GM21529 (cell line): ENCODE results near the gene HDAC5.
"Not testable (repeated sequence)": the region's sequence is repeated elsewhere in the genome, so short reads cannot be mapped to it uniquely, and the experiment has no call there.

ENCODE experiments used
- ATAC-seq: cut with Tn5 transposase; IDR thresholded peaks from one replicate; pipeline ENCODE4 v1.9.1; 2021; ENCODE audit not compliant: unreplicated experiment

Gene HDAC5

GRCh38 chr17:44112284-44113280 is 10.9 kb downstream of the HDAC5 start:
- ATAC-seq = no peak

GRCh38 chr17:44111777-44112176 is 11.7 kb downstream of the HDAC5 start:
- ATAC-seq = no peak

GRCh38 chr17:44110823-44111633 is 12.4 kb downstream of the HDAC5 start:
- peak; percentile 72 for ATAC-seq

DNA sequence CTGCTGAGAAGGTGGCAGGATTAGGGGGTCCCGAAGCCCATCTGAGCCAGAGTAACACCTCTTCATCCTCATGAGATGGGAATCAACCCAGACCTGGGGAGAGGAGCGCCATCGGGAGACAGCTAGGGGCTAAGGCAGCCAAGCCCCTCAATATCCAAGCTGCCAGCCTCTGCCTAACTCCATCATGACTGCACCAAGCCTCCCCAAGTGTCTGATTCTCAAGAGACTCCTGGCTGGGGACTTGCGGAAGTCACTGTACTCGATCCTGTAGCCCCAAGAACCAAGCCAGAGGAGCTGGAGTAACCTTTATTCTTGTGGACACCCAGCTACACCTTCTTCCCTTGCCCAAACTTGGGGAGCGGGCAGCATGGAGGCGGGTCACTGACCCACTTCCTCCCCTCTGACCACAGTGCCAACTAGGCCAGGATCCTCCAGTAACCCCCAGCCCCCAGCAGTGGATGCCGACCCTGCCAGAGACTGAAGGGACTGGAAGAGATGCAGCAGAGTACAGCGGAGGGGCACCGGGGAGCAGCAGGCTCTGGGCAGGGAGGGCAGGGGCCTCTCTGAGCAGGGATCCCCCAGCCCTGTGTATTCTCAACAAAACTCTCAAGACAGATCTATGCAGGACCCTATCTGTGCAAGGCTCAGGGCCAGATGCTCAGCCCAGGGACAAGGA is 13.3 kb downstream of the HDAC5 start:
- ATAC-seq = no peak

DNA sequence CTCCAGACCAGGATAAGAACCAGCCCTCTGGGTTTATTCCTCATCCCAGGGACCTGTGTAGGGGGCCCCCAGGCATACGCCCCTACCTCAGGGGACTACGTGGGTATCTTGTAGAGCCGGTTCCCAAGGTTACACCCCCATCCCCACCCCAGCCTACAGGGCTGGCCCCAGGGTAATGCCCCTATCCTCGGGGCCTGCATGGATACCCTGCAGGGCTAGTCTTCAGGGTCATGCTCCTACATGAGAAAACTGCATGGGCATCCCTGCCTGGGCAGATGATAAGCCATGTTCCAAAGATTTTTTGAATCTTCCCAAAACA is 14.2 kb downstream of the HDAC5 start:
- ATAC-seq = no peak

DNA sequence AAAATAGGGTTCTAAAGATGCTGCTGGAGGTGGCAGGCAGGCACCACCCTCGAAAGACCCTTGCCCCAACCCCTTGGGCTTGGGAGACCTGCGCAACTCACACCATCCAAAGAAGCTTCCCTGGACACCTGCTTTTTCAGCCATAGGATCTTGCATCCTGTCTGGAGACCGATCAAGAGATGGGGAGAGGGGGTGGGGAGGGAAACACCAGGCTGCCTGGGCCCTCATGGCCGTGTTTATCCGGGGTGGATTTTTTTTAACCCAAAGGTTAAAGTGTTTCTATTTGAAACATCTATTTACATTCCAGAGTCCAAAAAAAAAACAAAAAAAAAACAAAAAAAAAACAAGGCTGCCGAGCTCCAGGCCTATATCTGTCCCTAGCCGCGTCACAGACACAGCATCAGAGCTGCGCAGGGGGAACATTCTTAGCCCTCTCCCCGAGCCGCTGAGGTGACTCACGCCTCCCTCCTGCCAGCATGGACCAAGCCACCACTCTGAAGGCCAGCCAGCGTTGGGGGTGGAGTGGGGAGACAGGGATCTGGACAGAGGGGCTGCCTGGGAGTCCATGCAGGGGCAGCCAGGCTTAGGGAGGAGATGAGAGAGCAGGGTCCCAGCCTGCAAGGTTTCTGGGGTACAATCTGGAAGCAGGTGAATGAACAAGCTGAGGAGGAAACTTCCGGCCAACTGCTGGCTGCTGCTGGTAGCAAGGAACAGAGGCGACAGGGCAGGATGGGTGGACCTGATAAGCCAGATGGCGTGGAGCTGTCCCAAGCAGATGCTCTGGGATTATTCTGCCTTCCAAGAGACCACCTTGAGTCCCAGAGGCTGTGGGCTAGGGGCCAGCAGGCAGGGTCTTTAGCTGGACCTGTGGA is 14.8 kb downstream of the HDAC5 start:
- no peak for ATAC-seq

DNA sequence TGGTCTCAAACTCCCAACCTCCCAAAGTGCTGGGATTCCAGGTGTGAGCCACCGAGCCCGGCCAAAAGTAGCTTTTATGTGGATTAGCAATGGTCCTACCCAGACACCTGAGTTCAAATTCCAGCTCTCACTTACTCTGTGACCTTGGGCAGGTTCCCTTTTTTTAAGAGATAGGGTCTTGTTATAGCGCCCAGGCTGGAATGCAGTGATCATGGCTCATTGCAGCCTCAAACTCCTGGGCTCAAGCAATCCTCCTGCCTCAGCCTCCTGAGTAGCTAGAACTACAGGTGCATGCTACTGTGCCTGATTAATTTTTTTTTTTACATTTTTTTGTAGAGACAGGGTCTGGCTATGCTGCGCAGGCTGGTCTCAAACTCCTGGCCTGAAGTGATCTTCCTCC is 16.6 kb downstream of the HDAC5 start:
- ATAC-seq = no peak

GRCh38 chr17:44105941-44106340 is 17.5 kb downstream of the HDAC5 start:
- ATAC-seq = no peak

DNA sequence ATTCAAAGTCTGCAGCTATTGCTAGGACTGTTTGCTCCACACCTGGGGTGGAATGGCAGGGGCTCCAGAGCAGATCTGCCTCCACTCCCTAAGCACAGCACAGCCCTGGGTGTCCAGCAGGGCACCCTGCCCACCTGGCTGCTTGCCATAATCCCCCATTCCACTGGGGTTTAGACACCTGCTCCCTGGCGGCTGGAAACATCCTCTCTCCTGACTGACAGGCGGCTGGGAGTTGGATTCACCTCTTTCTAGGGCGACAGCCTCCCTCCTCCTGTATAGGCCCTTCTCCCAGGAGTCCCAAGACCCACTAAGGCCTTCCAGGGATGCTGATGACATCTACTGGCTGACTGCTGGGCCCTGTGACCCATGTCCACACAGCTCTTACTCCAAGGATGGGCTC is 18.0 kb downstream of the HDAC5 start:
- ATAC-seq = no peak

GRCh38 chr17:44102849-44103622 is 20.4 kb downstream of the HDAC5 start:
- no peak for ATAC-seq

DNA sequence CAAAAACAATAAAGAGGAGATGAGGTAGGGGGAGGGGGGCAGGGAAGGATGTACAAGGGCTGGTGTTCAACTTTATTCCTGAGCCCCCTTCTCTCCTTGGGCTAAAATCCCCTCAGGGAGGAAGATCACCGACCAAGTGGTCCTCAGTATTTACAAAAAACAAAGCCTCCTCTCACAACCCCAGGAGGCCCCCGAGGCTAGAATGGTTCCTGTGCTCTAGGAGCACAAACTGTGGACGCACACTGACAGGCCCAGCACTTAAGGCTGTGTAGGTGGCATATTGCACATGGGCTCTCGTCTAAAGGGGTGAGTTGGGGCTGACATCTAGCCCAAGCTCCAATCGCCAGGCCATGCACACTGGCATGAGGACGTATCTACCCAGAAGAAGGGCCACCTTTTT is 21.6 kb downstream of the HDAC5 start:
- not testable (repeated sequence) for ATAC-seq

DNA sequence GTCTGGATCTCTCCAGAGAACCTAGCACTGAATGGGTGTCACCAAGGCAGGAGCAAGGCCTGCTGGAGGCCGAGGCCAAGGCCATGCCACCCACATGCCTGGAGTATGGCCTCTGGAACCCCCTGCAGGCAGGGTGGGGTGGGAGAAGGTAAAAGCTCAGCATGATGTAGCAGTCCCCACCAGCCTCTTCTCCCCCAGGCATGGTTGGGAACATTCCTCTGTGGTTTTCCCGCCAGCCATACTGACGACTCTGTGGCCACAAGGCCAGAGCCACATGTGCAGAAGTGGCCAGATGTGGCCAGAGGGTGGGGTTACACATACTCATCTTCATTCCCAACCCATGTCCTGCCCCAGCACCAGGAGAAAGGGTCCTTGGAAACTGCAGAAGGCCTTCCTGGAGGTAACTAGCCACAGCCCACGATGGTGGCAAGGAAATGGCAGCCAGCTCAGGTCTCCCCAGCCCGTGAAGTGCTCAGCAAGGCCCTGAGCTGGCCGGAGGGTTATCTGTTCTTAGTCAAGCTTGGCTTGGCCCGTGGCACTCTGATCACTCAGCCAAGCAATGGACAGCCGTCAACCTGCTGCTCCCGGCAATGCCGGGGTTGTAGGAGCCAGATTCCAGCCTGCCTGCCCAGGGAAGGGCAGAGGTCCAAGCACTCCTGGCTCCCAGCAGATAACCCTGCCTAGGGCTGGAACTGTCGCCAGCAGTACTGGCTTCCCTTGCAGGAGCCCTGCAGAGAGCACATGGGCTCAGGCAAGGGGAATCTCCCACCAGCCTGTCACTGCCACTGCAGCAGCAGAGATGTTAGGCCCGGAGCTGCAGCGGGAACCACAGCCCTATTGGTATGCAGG is 26.1 kb downstream of the HDAC5 start:
- no peak for ATAC-seq

- ATAC-seq = no peak
These were observed 27.6 kb downstream of the HDAC5 start for GRCh38 chr17:44095647-44096496.

GRCh38 chr17:44095388-44095646 is 28.1 kb downstream of the HDAC5 start:
- no peak for ATAC-seq

- no peak for ATAC-seq
These were observed 28.6 kb downstream of the HDAC5 start for GRCh38 chr17:44094701-44095387.

GRCh38 chr17:44093231-44093900 is 30.1 kb downstream of the HDAC5 start:
- no peak for ATAC-seq

DNA sequence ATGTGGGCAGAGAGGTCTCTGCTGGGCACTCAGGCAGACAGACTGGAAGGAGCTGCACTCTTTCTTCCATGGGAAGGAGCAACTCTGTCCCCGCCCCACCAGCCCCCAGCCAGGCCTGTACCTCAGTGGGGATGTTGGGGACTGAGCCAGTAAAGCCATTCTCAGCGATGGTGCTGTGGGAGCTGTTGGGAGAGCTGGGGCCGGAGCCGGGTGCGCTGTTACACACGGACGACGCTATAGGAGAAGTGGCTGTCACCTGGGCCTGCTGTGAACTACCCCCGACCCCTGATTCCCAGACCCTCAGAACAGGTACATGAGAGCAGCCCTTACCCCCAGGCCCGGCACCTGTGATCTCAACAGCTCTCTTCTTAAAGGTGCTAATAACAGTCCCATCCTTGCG is 31.4 kb downstream of the HDAC5 start:
- ATAC-seq = no peak
